ENCODE results near the gene C19orf33.

Gene C19orf33

GRCh38 chr19:38273499-38273898 lies 30.6 kb upstream of the C19orf33 start:
- Histone ChIP-seq H3K9ac (no peak overlapping the region), H3K27me3 (ENCODE audit: control insufficient read depth, insufficient read depth, low read length) (no peaks in the 10 kb centered on the region), H3K4me2 (ENCODE audit: low read length) (peak overlapping the region; percentile 31), H3K9me3 (ENCODE audit: control insufficient read depth, low read length) (no peaks in the 10 kb centered on the region), H3K79me2 (peaks cover 50% of the 10 kb centered on the region), H3K36me3 (ENCODE audit: control insufficient read depth, insufficient read depth, low read length) (no peaks in the 10 kb centered on the region), H3K4me3 (ENCODE audit: low read depth, low read length) (no peak overlapping the region), H3K27ac (no peak overlapping the region), H3K4me1 (peaks cover 41% of the 10 kb centered on the region), H2AFZ (no peak overlapping the region)
- no peak for TF ChIP-seq CTCF (IDR thresholded peaks at IDR 0.05)

DNA sequence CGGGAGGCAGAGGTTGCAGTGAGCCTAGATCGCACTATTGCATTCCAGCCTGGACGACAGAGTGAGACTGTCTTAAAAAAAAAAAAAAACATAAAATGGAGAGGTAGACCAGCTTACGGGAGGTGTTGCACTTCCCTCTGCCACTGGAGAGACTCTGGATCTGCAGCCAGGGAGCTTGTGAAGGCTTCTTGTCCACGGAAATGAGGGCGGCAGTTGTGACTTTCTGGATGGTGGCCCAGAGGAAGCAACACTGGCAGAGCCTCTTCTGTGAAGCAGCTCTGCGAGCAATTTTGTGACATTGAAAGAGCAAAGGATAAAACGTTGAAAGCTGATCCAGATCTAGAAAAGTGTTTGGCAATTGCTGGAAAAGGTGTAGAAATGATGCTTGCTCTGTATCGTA lies 29.3 kb upstream of the C19orf33 start:
- no peak overlapping the region for H2AFZ ChIP-seq
- no peak overlapping the region for H3K4me3 ChIP-seq (ENCODE audit: low read depth, low read length)
- peak overlapping the region; percentile 36 for H3K4me2 ChIP-seq (ENCODE audit: low read length)
- no peak for TF ChIP-seq CTCF (IDR thresholded peaks at IDR 0.05)
- H3K4me1 ChIP-seq: peaks cover 46% of the 10 kb centered on the region
- H3K79me2 ChIP-seq: peaks cover 37% of the 10 kb centered on the region
- H3K9me3 ChIP-seq (ENCODE audit: control insufficient read depth, low read length): no peaks in the 10 kb centered on the region
- H3K27ac ChIP-seq: peak overlapping the region; percentile 2
- H3K9ac ChIP-seq: no peak overlapping the region
- no peaks in the 10 kb centered on the region for H3K27me3 ChIP-seq (ENCODE audit: control insufficient read depth, insufficient read depth, low read length)
- H3K36me3 ChIP-seq (ENCODE audit: control insufficient read depth, insufficient read depth, low read length): no peaks in the 10 kb centered on the region

DNA sequence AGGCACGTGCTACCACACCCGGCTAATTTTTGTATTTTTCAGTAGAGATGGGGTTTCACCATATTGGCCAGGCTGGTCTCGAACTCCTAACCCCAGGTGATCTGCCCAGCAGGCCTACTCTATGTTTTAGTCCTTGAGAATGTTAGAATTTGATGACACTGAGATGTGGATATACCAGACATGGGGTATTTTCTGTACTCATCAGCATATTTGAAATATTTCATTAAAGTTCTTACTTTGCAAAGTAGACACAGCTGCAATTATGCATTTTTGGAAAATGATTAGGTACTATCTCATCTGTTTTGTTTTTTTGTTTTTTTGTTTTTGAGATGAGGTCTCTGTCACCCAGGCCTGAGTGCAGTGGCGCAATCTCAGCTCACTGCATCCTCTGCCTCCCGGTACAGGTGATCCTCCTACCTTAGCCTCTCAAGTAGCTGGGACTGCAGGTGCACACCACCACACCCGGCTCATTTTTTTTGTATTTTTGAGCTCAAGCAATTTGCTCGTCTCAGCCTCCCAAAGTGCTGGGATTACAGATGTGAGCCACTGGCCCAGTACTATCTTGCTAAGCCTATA lies 27.0 kb upstream of the C19orf33 start:
- peak overlapping the region; percentile 82 for H3K27ac ChIP-seq
- no peaks in the 10 kb centered on the region for H3K27me3 ChIP-seq (ENCODE audit: control insufficient read depth, insufficient read depth, low read length)
- peaks cover 26% of the 10 kb centered on the region for H3K79me2 ChIP-seq
- H3K4me2 ChIP-seq (ENCODE audit: low read length): peak overlapping the region; percentile 60
- no peak overlapping the region for H2AFZ ChIP-seq
- H3K36me3 ChIP-seq (ENCODE audit: control insufficient read depth, insufficient read depth, low read length): no peaks in the 10 kb centered on the region
- no peaks in the 10 kb centered on the region for H3K9me3 ChIP-seq (ENCODE audit: control insufficient read depth, low read length)
- H3K9ac ChIP-seq: no peak overlapping the region
- H3K4me1 ChIP-seq: peaks cover 46% of the 10 kb centered on the region
- peak overlapping the region; percentile 41 for H3K4me3 ChIP-seq (ENCODE audit: low read depth, low read length)
- TF ChIP-seq CTCF (IDR thresholded peaks at IDR 0.05): no peak

DNA sequence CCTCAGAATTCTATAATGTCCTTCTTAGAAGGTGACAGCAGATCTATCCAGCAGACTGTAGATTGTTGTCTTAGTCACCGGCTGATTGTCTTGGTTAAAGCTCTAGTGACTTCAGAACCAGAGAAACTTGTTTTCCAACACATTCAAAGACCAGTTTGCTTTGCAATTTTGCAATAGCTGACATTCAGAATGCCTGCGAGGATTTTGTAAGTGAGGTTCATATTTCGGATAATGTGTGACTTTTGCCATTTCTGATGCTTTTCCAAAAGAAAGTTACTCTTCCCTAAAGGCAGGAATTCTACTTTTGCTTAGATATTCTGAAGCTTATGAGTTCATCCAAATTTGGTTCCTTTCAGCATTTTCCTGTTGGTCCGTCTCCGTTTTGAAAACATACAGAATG lies 26.5 kb upstream of the C19orf33 start:
- Histone ChIP-seq H2AFZ (no peak overlapping the region), H3K27me3 (ENCODE audit: control insufficient read depth, insufficient read depth, low read length) (no peaks in the 10 kb centered on the region), H3K9me3 (ENCODE audit: control insufficient read depth, low read length) (no peaks in the 10 kb centered on the region), H3K9ac (no peak overlapping the region), H3K4me1 (peaks cover 51% of the 10 kb centered on the region), H3K4me3 (ENCODE audit: low read depth, low read length) (peak overlapping the region; percentile 41), H3K27ac (peak overlapping the region; percentile 82), H3K36me3 (ENCODE audit: control insufficient read depth, insufficient read depth, low read length) (no peaks in the 10 kb centered on the region), H3K79me2 (peaks cover 28% of the 10 kb centered on the region), H3K4me2 (ENCODE audit: low read length) (peak overlapping the region; percentile 60)
- no peak for TF ChIP-seq CTCF (IDR thresholded peaks at IDR 0.05)
